Transverse colon (tissue), 4 donors: ENCODE measurements around the gene SHB. TPM values are rescaled to one million over a fixed set of nuclear protein-coding genes. Genes with fewer than 3 reads are reported as not detected.

Experiments used
- DNase-seq: peaks from one replicate; pipeline ENCODE4 v3.0.0-alpha.2; 2019
- H3K27ac ChIP-seq, 4 donors: fragments of 200-600 bp; sonication (generic); 2 replicates each; pipeline ENCODE4 v1.5.1; 2016 to 2018; ENCODE audit warnings: inconsistent platforms in 4 of 4
- H3K27me3 ChIP-seq: fragments of 200-600 bp; sonication (generic); 2 replicates; pipeline ENCODE4 v1.5.1; 2017; ENCODE audit warnings: inconsistent platforms
- H3K36me3 ChIP-seq, 4 donors: fragments of 200-600 bp; sonication (generic); 2 replicates each; pipeline ENCODE4 v1.5.1; 2017 to 2019; ENCODE audit warnings: inconsistent platforms in 4 of 4
- H3K4me1 ChIP-seq, 4 donors: fragments of 200-600 bp; sonication (generic); 2 replicates each; pipeline ENCODE4 v1.5.1; 2017 to 2020; ENCODE audit warnings: inconsistent platforms in 4 of 4
- H3K4me3 ChIP-seq, 4 donors: fragments of 200-600 bp; sonication (generic); 1 replicate in 1 of 4; 2 replicates in 3 of 4; pipeline versions ENCODE4 v1.5.1 to v1.6.1; 2017 to 2019; ENCODE audit warnings: inconsistent platforms in 4 of 4
- H3K9me3 ChIP-seq, 2 donors: fragments of 200-600 bp; sonication (generic); 2 replicates each; pipeline ENCODE4 v1.5.1; 2017 to 2019; ENCODE audit warnings: inconsistent platforms in 2 of 2
- CTCF ChIP-seq, 5 experiments: fragments of 200-600 bp in 3 of 5; fragments of 450-650 bp in 2 of 5; sonication (generic) in 3 of 5; IDR thresholded peaks; 1 replicate in 2 of 5; 2 replicates in 3 of 5; pipeline ENCODE4 v1.5.1; 2016 to 2017; ENCODE audit warnings: antibody characterized with exemption in 5 of 5, inconsistent platforms in 3 of 5, mild to moderate bottlenecking in 2 of 5, moderate library complexity in 1 of 5
- EP300 ChIP-seq: sonication (generic); formaldehyde crosslinking; IDR thresholded peaks from one replicate; pipeline ENCODE4 v1.6.1; 2017; ENCODE audit warnings: antibody characterized with exemption, low read depth
- POLR2A ChIP-seq: fragments of 450-650 bp; IDR thresholded peaks from one replicate; pipeline ENCODE4 v1.6.1; 2016; ENCODE audit warnings: antibody characterized with exemption, mild to moderate bottlenecking, moderate library complexity
- POLR2AphosphoS5 ChIP-seq, 3 donors: sonication (generic); formaldehyde crosslinking; IDR thresholded peaks; one replicate each; pipeline ENCODE4 v1.6.1; 2016; ENCODE audit warnings: antibody characterized with exemption in 3 of 3
- WGBS, 2 donors: methylation state at CpG; one replicate each; pipeline ENCODE4 v1.1.5; 2018; ENCODE audit warnings: low coverage in 1 of 2; 5-methylcytosine and 5-hydroxymethylcytosine counted together
- in situ Hi-C, 4 donors: fragments of 200-750 bp; cut with MboI; loops; one replicate each; pipeline versions ENCODE4 v1.15.0 to v1.15.1; 2017; ENCODE audit warnings: low sequenced_read_pairs in 3 of 4, low pct_ligation_motif_present in 1 of 4, low pct_unique_long_range_greater_than_20kb in 1 of 4
- intact Hi-C: fragments of 100-400 bp; cut with DNase I; formaldehyde crosslinking; loops from one replicate; pipeline ENCODE4 v1.15.1; 2023; ENCODE audit warnings: low total_unique reads
- total RNA-seq, 4 donors: library from RNA; depleted of rRNA; stranded (reverse); fragments of >200 nt; gene quantifications; one replicate each; pipeline ENCODE4 v1.1.0, GENCODE V29; 2016

The SHB gene
- total RNA-seq, 4 donors from 2014 or later = 11.9 to 33.7 (median 22.2) TPM

GRCh38 chr9:37988041-37988440, 81.0 kb downstream of the SHB start:
- Histone ChIP-seq H3K36me3 (no peaks in the 10 kb centered on the region), H3K27me3 (no peaks in the 10 kb centered on the region), H3K27ac (no peak overlapping the region), H3K4me3 (no peak overlapping the region), H3K4me1 (peaks cover 7 to 13% (median 11%) of the 10 kb centered on the region in 4 donors), H3K9me3 (no peaks in the 10 kb centered on the region)
- no peak for DNase-seq
- 100% methylated on average over 1 of the region's 5 CpGs; no CpG with 5 or more reads in 1 of the 2 donors for WGBS, 2 donors
- no peak for TF ChIP-seq POLR2A
- TF ChIP-seq EP300 = no peak
- TF ChIP-seq CTCF (IDR thresholded peaks at IDR 0.05) = no peak
- TF ChIP-seq POLR2AphosphoS5 (IDR thresholded peaks at IDR 0.05) = no peak
- in situ Hi-C loops = no loop called here
- intact Hi-C loops = no loop called here

- Histone ChIP-seq H3K36me3 (no peaks in the 10 kb centered on the region), H3K27me3 (no peaks in the 10 kb centered on the region), H3K4me1 (peaks cover 7 to 13% (median 11%) of the 10 kb centered on the region in 4 donors), H3K9me3 (no peaks in the 10 kb centered on the region), H3K27ac (no peak overlapping the region), H3K4me3 (no peak overlapping the region)
- no peak for DNase-seq
- WGBS, 2 donors = 86% methylated on average over 7 of the region's 7 CpGs; no CpG with 5 or more reads in 1 of the 2 donors
- TF ChIP-seq EP300 (no peak), CTCF (IDR thresholded peaks at IDR 0.05) (no peak), POLR2AphosphoS5 (IDR thresholded peaks at IDR 0.05) (no peak), POLR2A (no peak)
- in situ Hi-C loops (no loop called here), intact Hi-C loops (no loop called here)
Measured at GRCh38 chr9:37987467-37987981, 81.5 kb downstream of the SHB start.

GRCh38 chr9:37986771-37987258, 82.2 kb downstream of the SHB start:
- Histone ChIP-seq H3K27ac (no peak overlapping the region), H3K4me1 (peaks cover 7 to 13% (median 11%) of the 10 kb centered on the region in 4 donors), H3K9me3 (no peaks in the 10 kb centered on the region), H3K4me3 (no peak overlapping the region), H3K36me3 (no peaks in the 10 kb centered on the region), H3K27me3 (no peaks in the 10 kb centered on the region)
- DNase-seq = no peak
- WGBS, 2 donors = 92 to 93% methylated on average over 2 to 15 of the region's 15 CpGs
- intact Hi-C loops (no loop called here), in situ Hi-C loops (no loop called here)
- TF ChIP-seq POLR2A (no peak), POLR2AphosphoS5 (IDR thresholded peaks at IDR 0.05) (no peak), EP300 (no peak), CTCF (IDR thresholded peaks at IDR 0.05) (no peak)

- Histone ChIP-seq H3K27ac (no peak overlapping the region), H3K4me1 (peaks cover 7 to 13% (median 11%) of the 10 kb centered on the region in 4 donors), H3K9me3 (no peaks in the 10 kb centered on the region), H3K4me3 (no peak overlapping the region), H3K27me3 (no peaks in the 10 kb centered on the region), H3K36me3 (no peaks in the 10 kb centered on the region)
- 81% methylated on average over 4 of the region's 4 CpGs; no CpG with 5 or more reads in 1 of the 2 donors for WGBS, 2 donors
- TF ChIP-seq POLR2A = no peak
- no peak for DNase-seq
- intact Hi-C loops = no loop called here
- in situ Hi-C loops = no loop called here
Measured at GRCh38 chr9:37986001-37986400, 83.0 kb downstream of the SHB start.
